HepG2 (cell line): Measurements from ENCODE around the gene SPACA9.

Experiments
- POLR2A ChIP-seq, 2 experiments: IDR thresholded peaks; 2 replicates each; pipeline ENCODE4 v1.6.1; 2011; ENCODE audit warnings: low read depth in 2 of 2, low read length in 2 of 2, mild to moderate bottlenecking in 1 of 2, moderate library complexity in 1 of 2; ENCODE audit not compliant: insufficient read depth in 1 of 2
- TF ChIP-seq, protein P1 (sequence below): sonication (generic); formaldehyde crosslinking; IDR thresholded peaks from one replicate; pipeline ENCODE4 v1.5.1; 2020; ENCODE audit warnings: mild to moderate bottlenecking, missing genetic modification reagents; ENCODE audit errors: not compliant biosample characterization

DNA sequence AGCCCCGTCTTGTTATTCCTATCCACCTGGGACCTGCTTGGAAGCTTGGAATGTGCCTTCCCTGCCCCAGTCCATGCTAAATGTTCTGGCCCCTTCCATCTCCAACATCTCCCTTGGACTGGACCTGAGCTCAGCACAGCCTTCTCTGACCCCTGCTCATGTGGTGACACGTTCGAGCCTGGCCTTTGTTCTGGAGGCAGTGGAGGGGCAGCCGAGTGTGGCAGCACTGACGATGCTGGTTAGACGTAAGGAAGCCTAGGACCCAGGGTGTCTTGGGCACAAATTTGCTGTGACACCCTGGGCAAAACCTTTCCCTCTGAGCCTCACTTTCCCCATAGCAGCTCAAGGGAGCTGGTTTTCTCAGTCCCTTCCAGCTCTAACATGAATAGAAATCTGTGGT lies 3.9 kb downstream of the SPACA9 start:
- TF ChIP-seq POLR2A (IDR thresholded peaks at IDR 0.05; ENCODE audit: insufficient read depth in 1 of 2, low read depth in 2 of 2, low read length in 2 of 2) = no peak
- TF ChIP-seq, protein P1, sequence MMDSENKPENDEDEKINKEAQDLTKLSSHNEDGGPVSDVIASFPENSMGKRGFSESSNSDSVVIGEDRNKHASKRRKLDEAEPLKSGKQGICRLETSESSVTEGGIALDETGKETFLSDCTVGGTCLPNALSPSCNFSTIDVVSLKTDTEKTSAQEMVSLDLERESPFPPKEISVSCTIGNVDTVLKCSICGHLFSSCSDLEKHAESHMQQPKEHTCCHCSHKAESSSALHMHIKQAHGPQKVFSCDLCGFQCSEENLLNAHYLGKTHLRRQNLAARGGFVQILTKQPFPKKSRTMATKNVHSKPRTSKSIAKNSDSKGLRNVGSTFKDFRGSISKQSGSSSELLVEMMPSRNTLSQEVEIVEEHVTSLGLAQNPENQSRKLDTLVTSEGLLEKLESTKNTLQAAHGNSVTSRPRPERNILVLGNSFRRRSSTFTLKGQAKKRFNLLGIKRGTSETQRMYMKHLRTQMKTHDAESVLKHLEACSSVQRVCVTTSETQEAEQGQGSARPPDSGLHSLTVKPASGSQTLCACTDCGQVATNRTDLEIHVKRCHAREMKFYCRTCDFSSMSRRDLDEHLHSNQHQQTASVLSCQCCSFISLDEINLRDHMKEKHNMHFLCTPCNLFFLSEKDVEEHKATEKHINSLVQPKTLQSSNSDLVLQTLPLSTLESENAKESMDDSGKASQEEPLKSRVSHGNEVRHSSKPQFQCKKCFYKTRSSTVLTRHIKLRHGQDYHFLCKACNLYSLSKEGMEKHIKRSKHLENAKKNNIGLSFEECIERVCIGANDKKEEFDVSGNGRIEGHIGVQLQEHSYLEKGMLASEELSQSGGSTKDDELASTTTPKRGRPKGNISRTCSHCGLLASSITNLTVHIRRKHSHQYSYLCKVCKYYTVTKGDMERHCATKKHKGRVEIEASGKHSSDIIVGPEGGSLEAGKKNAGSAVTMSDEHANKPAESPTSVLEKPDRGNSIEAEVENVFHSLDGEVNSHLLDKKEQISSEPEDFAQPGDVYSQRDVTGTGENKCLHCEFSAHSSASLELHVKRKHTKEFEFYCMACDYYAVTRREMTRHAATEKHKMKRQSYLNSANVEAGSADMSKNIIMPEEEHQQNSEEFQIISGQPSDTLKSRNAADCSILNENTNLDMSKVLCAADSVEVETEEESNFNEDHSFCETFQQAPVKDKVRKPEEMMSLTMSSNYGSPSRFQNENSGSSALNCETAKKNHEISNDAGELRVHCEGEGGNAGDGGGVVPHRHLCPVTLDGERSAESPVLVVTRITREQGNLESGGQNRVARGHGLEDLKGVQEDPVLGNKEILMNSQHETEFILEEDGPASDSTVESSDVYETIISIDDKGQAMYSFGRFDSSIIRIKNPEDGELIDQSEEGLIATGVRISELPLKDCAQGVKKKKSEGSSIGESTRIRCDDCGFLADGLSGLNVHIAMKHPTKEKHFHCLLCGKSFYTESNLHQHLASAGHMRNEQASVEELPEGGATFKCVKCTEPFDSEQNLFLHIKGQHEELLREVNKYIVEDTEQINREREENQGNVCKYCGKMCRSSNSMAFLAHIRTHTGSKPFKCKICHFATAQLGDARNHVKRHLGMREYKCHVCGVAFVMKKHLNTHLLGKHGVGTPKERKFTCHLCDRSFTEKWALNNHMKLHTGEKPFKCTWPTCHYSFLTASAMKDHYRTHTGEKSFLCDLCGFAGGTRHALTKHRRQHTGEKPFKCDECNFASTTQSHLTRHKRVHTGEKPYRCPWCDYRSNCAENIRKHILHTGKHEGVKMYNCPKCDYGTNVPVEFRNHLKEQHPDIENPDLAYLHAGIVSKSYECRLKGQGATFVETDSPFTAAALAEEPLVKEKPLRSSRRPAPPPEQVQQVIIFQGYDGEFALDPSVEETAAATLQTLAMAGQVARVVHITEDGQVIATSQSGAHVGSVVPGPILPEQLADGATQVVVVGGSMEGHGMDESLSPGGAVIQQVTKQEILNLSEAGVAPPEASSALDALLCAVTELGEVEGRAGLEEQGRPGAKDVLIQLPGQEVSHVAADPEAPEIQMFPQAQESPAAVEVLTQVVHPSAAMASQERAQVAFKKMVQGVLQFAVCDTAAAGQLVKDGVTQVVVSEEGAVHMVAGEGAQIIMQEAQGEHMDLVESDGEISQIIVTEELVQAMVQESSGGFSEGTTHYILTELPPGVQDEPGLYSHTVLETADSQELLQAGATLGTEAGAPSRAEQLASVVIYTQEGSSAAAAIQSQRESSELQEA (CRISPR knock-in tag) = no peak
